SK-N-SH (cell line): ENCODE data around the gene SNRPE. TPM values are rescaled to one million over a fixed set of nuclear protein-coding genes. Genes with fewer than 3 reads are reported as not detected.
A peak's percentile ranks its signal among the peaks of the same experiment; 100 is the strongest.

Source experiments
- CTCF ChIA-PET: fragments of 300-600, 350-600 bp; formaldehyde crosslinking; extraction: SDS; loops from one replicate; lab custom pipeline; 2021; lab: Yijun Ruan, JAX
- POLR2A ChIA-PET: fragments of 350-600 bp; sonication (Branson Sonifier 250); formaldehyde crosslinking; extraction: SDS; loops from one replicate; lab custom pipeline; 2020; ENCODE audit warnings: antibody characterized with exemption, inconsistent platforms; lab: Yijun Ruan, JAX
- DNase-seq: peaks from one replicate; pipeline ENCODE4 v3.0.0; 2012
- H2AFZ ChIP-seq: fragments of 200-600 bp; sonication (generic); 2 replicates; pipeline ENCODE4 v1.8.1; 2016; ENCODE audit warnings: antibody characterized with exemption, mild to moderate bottlenecking, low read depth
- H3F3A ChIP-seq: fragments of 200-600 bp; sonication (generic); replicated peaks from 2 replicates; pipeline ENCODE3; 2016; ENCODE audit warnings: antibody characterized with exemption, mild to moderate bottlenecking; ENCODE audit not compliant: insufficient read depth
- H3K27ac ChIP-seq, 2 experiments: fragments of 200-500 bp in 1 of 2; fragments of 200-600 bp in 1 of 2; sonication (Bioruptor generic) in 1 of 2; sonication (generic), shearing (Covaris generic) in 1 of 2; 2 replicates each; pipeline versions ENCODE4 v1.5.1 to v1.6.1; 2014 to 2016; ENCODE audit warnings: low read depth in 2 of 2, inconsistent platforms in 1 of 2, low read length in 1 of 2, mild to moderate bottlenecking in 1 of 2, mixed read lengths in 1 of 2
- H3K27me3 ChIP-seq: fragments of 200-600 bp; sonication (generic), shearing (Covaris generic); 2 replicates; pipeline ENCODE4 v1.6.1; 2016; ENCODE audit warnings: mixed run types; ENCODE audit not compliant: insufficient read depth
- H3K36me3 ChIP-seq, 2 experiments: fragments of 200-500 bp in 1 of 2; fragments of 200-600 bp in 1 of 2; sonication (Bioruptor generic) in 1 of 2; sonication (generic) in 1 of 2; replicated peaks in 1 of 2; 2 replicates each; pipeline versions ENCODE3 to v1.5.1; 2014 to 2016; ENCODE audit warnings: low read length in 1 of 2, mild to moderate bottlenecking in 1 of 2; ENCODE audit not compliant: insufficient read depth in 2 of 2, control insufficient read depth in 1 of 2
- H3K4me1 ChIP-seq, 2 experiments: fragments of 200-500 bp in 1 of 2; fragments of 200-600 bp in 1 of 2; sonication (Bioruptor generic) in 1 of 2; sonication (generic), shearing (Covaris generic) in 1 of 2; 2 replicates each; pipeline versions ENCODE4 v1.5.1 to v1.6.1; 2014 to 2016; ENCODE audit warnings: low read depth in 1 of 2, low read length in 1 of 2, mixed run types in 1 of 2; ENCODE audit not compliant: insufficient read depth in 2 of 2, control insufficient read depth in 1 of 2
- H3K4me2 ChIP-seq: fragments of 200-600 bp; sonication (generic), shearing (Covaris generic); 2 replicates; pipeline ENCODE4 v1.6.1; 2017; ENCODE audit warnings: mixed run types
- H3K4me3 ChIP-seq, 2 experiments: fragments of 200-500 bp in 1 of 2; fragments of 200-600 bp in 1 of 2; sonication (Bioruptor generic) in 1 of 2; sonication (generic), shearing (Covaris generic) in 1 of 2; 2 replicates each; pipeline versions ENCODE4 v1.5.1 to v1.8.1; 2014 to 2016; ENCODE audit warnings: low read depth in 2 of 2, inconsistent platforms in 1 of 2, low read length in 1 of 2, mild to moderate bottlenecking in 1 of 2, mixed read lengths in 1 of 2, moderate library complexity in 1 of 2
- H3K79me2 ChIP-seq: fragments of 200-600 bp; sonication (generic); 2 replicates; pipeline ENCODE4 v1.8.1; 2017; ENCODE audit warnings: mild to moderate bottlenecking; ENCODE audit not compliant: insufficient read depth
- H3K9ac ChIP-seq: fragments of 200-600 bp; sonication (generic); 2 replicates; pipeline ENCODE4 v1.6.1; 2017; ENCODE audit warnings: mixed run types
- H3K9me2 ChIP-seq: fragments of 200-600 bp; sonication (generic); 2 replicates; pipeline ENCODE4 v1.6.1; 2017; ENCODE audit warnings: mixed run types
- H3K9me3 ChIP-seq: fragments of 200-600 bp; sonication (generic); 2 replicates; pipeline ENCODE4 v1.6.1; 2017; ENCODE audit warnings: mixed run types, mild to moderate bottlenecking, moderate library complexity
- H4K20me1 ChIP-seq: fragments of 200-600 bp; sonication (generic); 2 replicates; pipeline ENCODE4 v1.6.1; 2017; ENCODE audit warnings: mild to moderate bottlenecking, mixed run types; ENCODE audit not compliant: insufficient read depth
- EP300 ChIP-seq, 2 experiments: IDR thresholded peaks; 2 replicates each; pipeline versions ENCODE4 v1.4.0 to v1.6.1; 2012; ENCODE audit warnings: borderline replicate concordance in 1 of 2, low read depth in 1 of 2, low read length in 1 of 2
- EZH2phosphoT487 ChIP-seq: fragments of 200-600 bp; sonication (generic); IDR thresholded peaks from 2 replicates; pipeline ENCODE4 v1.6.1; 2017; ENCODE audit warnings: low read depth, mixed run types, mild to moderate bottlenecking, antibody characterized with exemption, moderate library complexity, borderline replicate concordance
- FOSL2 ChIP-seq: IDR thresholded peaks from 2 replicates; pipeline ENCODE4 v1.4.0; 2012; ENCODE audit warnings: low read depth, mild to moderate bottlenecking, moderate library complexity, borderline replicate concordance
- FOXJ3 ChIP-seq: sonication (generic); formaldehyde crosslinking; IDR thresholded peaks from 2 replicates; pipeline ENCODE4 v1.5.1; 2020; ENCODE audit warnings: mild to moderate bottlenecking, missing genetic modification reagents
- FOXM1 ChIP-seq: IDR thresholded peaks from 2 replicates; pipeline ENCODE4 v1.4.0; 2012; ENCODE audit warnings: low read depth, mild to moderate bottlenecking
- GABPA ChIP-seq: IDR thresholded peaks from 2 replicates; pipeline ENCODE4 v1.4.0; 2012; ENCODE audit warnings: low read depth, mild to moderate bottlenecking
- GATA2 ChIP-seq: sonication (generic); formaldehyde crosslinking; IDR thresholded peaks from 2 replicates; pipeline ENCODE4 v1.5.0; 2020; ENCODE audit warnings: mild to moderate bottlenecking, missing genetic modification reagents
- JUND ChIP-seq: IDR thresholded peaks from 2 replicates; pipeline ENCODE4 v1.4.0; 2012
- MXI1 ChIP-seq: IDR thresholded peaks from 2 replicates; pipeline ENCODE4 v1.6.1; 2012; ENCODE audit warnings: mild to moderate bottlenecking, low read depth, low read length, improper control_type of control experiment
- NFIC ChIP-seq: IDR thresholded peaks from 2 replicates; pipeline ENCODE4 v1.4.0; 2012; ENCODE audit warnings: borderline replicate concordance
- POLR2AphosphoS5 ChIP-seq: IDR thresholded peaks from 2 replicates; pipeline ENCODE4 v1.6.1; 2012; ENCODE audit warnings: low read depth, low read length
- RXRA ChIP-seq: IDR thresholded peaks from 2 replicates; pipeline ENCODE4 v1.4.0; 2012; ENCODE audit warnings: low read depth, mild to moderate bottlenecking, borderline replicate concordance
- TAF1 ChIP-seq: IDR thresholded peaks from 2 replicates; pipeline ENCODE4 v1.6.1; 2012; ENCODE audit warnings: low read depth, mild to moderate bottlenecking, low read length, moderate library complexity, borderline replicate concordance
- TCF12 ChIP-seq: IDR thresholded peaks from 2 replicates; pipeline ENCODE4 v1.4.0; 2012
- TEAD4 ChIP-seq: IDR thresholded peaks from 2 replicates; pipeline ENCODE4 v1.4.0; 2012; ENCODE audit warnings: mild to moderate bottlenecking, borderline replicate concordance; ENCODE audit not compliant: insufficient read depth
- YY1 ChIP-seq: IDR thresholded peaks from 2 replicates; pipeline ENCODE4 v1.4.0; 2012; ENCODE audit warnings: low read depth, mild to moderate bottlenecking
- WGBS: methylation state at CpG from one replicate; pipeline ENCODE4 v1.1.6; 2017; ENCODE audit warnings: low lambda C conversion rate; 5-methylcytosine and 5-hydroxymethylcytosine counted together
- polyA plus RNA-seq, 3 experiments: library from polyadenylated mRNA; depleted of rRNA; stranded (reverse); fragments of >200 nt; gene quantifications; 2 replicates each; pipeline ENCODE4 v1.2.3, GENCODE V29; 2012
- TF ChIP-seq, protein P1 (sequence below): IDR thresholded peaks from 2 replicates; pipeline ENCODE4; 2012
- TF ChIP-seq, protein P2 (sequence below): IDR thresholded peaks from 2 replicates; pipeline ENCODE4 v1.4.0; 2012; ENCODE audit warnings: low read depth
- TF ChIP-seq, protein P3 (sequence below): fragments of 150-350 bp; IDR thresholded peaks from 2 replicates; pipeline ENCODE4 v1.6.1; 2017; ENCODE audit warnings: antibody characterized with exemption, low read length, low read depth, borderline replicate concordance
- TF ChIP-seq, protein P4 (sequence below): fragments of 200-600 bp; sonication (generic); IDR thresholded peaks from 2 replicates; pipeline ENCODE4 v1.6.1; 2017; ENCODE audit warnings: antibody characterized with exemption, mild to moderate bottlenecking, moderate library complexity

The SNRPE gene
- polyA plus RNA-seq, 1 of the 3 experiments (the other 2 are of a cell fraction), result 359 TPM

DNA sequence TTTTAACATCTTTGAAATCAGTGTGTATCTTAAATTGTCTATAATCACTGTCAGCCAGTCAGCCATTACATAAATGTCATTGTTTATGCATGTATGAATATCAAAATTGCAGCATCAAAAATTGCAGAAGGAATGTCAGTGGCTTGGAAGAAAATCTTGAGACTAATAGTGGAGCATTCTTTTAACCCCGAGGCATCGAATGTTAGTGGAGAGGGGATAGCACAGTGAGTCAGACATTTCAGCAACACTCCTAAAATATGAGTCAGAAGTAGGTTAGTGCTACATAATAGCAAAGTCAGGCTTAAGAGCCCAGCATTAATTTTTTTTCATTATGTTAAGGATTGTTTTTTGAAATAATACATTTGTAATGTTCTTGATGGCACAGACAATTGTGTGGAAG is 45.5 kb downstream of the SNRPE start:
- Histone ChIP-seq H3K9ac (no peak overlapping the region), H3K79me2 (no peaks in the 10 kb centered on the region), H2AFZ (no peak overlapping the region; the same call in 1 of the 2 replicates), H3K36me3 (no peaks in the 10 kb centered on the region), H3K4me1 (peaks cover 0 to 11% of the 10 kb centered on the region in 2 experiments; a peak in 1 of 4 replicates), H3K9me3 (no peaks in the 10 kb centered on the region), H3F3A (peaks cover 19% of the 10 kb centered on the region), H4K20me1 (no peaks in the 10 kb centered on the region), H3K4me2 (no peak overlapping the region), H3K9me2 (no peaks in the 10 kb centered on the region), H3K4me3 (no peak overlapping the region), H3K27ac (peak overlapping the region; percentile 12 to 68; a peak in 3 of 4 replicates), H3K27me3 (no peaks in the 10 kb centered on the region)
- TF ChIP-seq TCF12, result peak; percentile 63
- TF ChIP-seq TAF1, result no peak
- no peak for TF ChIP-seq POLR2AphosphoS5
- no peak for TF ChIP-seq GATA2 (CRISPR knock-in tag)
- TF ChIP-seq YY1, result peak; percentile 61; the same call in 1 of the 2 replicates
- TF ChIP-seq FOXM1, result no peak
- peak; percentile 97 for TF ChIP-seq FOSL2
- TF ChIP-seq, protein P1, sequence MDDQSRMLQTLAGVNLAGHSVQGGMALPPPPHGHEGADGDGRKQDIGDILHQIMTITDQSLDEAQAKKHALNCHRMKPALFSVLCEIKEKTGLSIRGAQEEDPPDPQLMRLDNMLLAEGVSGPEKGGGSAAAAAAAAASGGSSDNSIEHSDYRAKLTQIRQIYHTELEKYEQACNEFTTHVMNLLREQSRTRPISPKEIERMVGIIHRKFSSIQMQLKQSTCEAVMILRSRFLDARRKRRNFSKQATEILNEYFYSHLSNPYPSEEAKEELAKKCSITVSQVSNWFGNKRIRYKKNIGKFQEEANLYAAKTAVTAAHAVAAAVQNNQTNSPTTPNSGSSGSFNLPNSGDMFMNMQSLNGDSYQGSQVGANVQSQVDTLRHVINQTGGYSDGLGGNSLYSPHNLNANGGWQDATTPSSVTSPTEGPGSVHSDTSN, result peak; percentile 53; the same call in 1 of the 2 replicates
- TF ChIP-seq EP300 (IDR thresholded peaks at IDR 0.05; ENCODE audit: borderline replicate concordance in 1 of 2, low read depth in 1 of 2, low read length in 1 of 2), result peak in 1 of 2 experiments; percentile 57; a peak in 1 of 4 replicates
- peak; percentile 94 for TF ChIP-seq JUND
- peak; percentile 66; the same call in 1 of the 2 replicates for TF ChIP-seq TEAD4
- peak; percentile 33; the same call in 1 of the 2 replicates for TF ChIP-seq NFIC
- TF ChIP-seq, protein P2, sequence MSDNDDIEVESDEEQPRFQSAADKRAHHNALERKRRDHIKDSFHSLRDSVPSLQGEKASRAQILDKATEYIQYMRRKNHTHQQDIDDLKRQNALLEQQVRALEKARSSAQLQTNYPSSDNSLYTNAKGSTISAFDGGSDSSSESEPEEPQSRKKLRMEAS, result 0 out of 2 replicates have a peak, but pooled peaks have one; percentile 25
- TF ChIP-seq, protein P3, sequence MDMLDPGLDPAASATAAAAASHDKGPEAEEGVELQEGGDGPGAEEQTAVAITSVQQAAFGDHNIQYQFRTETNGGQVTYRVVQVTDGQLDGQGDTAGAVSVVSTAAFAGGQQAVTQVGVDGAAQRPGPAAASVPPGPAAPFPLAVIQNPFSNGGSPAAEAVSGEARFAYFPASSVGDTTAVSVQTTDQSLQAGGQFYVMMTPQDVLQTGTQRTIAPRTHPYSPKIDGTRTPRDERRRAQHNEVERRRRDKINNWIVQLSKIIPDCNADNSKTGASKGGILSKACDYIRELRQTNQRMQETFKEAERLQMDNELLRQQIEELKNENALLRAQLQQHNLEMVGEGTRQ, result no peak
- TF ChIP-seq RXRA, result peak; percentile 83; the same call in 1 of the 2 replicates
- CTCF ChIA-PET, result no interaction called here
- WGBS, result 4% methylated on average over 2 of the region's 2 CpGs
- POLR2A ChIA-PET, result no interaction called here
- no peak for DNase-seq

DNA sequence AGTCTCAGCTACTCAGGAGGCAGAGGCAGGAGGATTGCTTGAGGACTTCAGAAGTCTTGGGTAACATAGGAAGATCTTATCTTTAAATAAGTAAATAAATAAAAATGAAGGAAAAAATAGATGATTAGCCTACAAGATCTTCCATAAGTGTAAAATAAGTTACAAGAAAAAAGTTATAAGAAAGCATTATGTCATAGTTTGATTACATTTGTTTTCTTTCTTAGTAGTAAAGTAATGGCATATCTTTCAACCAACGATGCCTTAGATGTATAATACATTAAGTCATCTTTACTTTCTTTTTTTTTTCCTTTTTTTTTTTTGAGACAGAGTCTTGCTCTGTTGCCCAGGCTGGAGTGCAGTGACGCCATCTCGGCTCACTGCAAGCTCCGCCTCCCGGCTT is 46.5 kb downstream of the SNRPE start:
- Histone ChIP-seq H3K9ac (no peak overlapping the region), H2AFZ (no peak overlapping the region; the same call in 1 of the 2 replicates), H3K79me2 (no peaks in the 10 kb centered on the region), H3K9me3 (no peaks in the 10 kb centered on the region), H3K9me2 (no peaks in the 10 kb centered on the region), H3K36me3 (no peaks in the 10 kb centered on the region), H4K20me1 (no peaks in the 10 kb centered on the region), H3K27ac (peak overlapping the region in 1 of 2 experiments; percentile 68; a peak in 2 of 4 replicates), H3K27me3 (no peaks in the 10 kb centered on the region), H3F3A (peaks cover 19% of the 10 kb centered on the region), H3K4me1 (peaks cover 0 to 11% of the 10 kb centered on the region in 2 experiments; a peak in 1 of 4 replicates), H3K4me2 (peak overlapping the region; percentile 33; the same call in 1 of the 2 replicates), H3K4me3 (no peak overlapping the region)
- TF ChIP-seq, protein P3, result no peak
- TF ChIP-seq, protein P4, sequence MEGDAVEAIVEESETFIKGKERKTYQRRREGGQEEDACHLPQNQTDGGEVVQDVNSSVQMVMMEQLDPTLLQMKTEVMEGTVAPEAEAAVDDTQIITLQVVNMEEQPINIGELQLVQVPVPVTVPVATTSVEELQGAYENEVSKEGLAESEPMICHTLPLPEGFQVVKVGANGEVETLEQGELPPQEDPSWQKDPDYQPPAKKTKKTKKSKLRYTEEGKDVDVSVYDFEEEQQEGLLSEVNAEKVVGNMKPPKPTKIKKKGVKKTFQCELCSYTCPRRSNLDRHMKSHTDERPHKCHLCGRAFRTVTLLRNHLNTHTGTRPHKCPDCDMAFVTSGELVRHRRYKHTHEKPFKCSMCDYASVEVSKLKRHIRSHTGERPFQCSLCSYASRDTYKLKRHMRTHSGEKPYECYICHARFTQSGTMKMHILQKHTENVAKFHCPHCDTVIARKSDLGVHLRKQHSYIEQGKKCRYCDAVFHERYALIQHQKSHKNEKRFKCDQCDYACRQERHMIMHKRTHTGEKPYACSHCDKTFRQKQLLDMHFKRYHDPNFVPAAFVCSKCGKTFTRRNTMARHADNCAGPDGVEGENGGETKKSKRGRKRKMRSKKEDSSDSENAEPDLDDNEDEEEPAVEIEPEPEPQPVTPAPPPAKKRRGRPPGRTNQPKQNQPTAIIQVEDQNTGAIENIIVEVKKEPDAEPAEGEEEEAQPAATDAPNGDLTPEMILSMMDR, result no peak
- TF ChIP-seq NFIC (no peak), JUND (no peak), MXI1 (no peak), GATA2 (CRISPR knock-in tag) (no peak), EZH2phosphoT487 (no peak), EP300 (IDR thresholded peaks at IDR 0.05; ENCODE audit: borderline replicate concordance in 1 of 2, low read depth in 1 of 2, low read length in 1 of 2) (no peak), GABPA (no peak), FOXJ3 (no peak)
- no peak for DNase-seq
- WGBS, result 78% methylated on average over 5 of the region's 5 CpGs
- CTCF ChIA-PET, result interaction anchor here (1.5 kb wide), 1 partner anchor 222 kb away, joined by 4 read pairs; no protein-coding TSS in a partner anchor
- POLR2A ChIA-PET, result no interaction called here
